ENCODE results near the gene AUH.

The AUH gene

DNA sequence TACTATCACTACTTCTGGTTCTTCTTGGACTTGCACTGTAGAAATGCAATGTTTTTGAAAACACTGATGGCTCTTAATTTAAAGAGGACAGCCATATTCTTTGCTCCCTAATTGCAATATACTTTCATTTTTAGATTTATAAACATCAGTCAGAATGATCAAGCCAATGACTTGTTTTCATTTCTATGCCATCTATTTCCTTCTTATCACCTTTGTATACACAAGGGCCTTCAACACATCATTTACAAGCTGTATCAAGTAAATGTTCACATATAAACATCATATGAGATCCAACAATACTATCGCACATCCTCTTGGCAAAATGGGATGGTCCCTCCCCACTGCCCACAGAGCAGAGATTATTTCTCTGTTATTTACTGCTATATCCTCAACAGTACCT, 24.9 kb downstream of the AUH start:
- DNase-seq: no peak

DNA sequence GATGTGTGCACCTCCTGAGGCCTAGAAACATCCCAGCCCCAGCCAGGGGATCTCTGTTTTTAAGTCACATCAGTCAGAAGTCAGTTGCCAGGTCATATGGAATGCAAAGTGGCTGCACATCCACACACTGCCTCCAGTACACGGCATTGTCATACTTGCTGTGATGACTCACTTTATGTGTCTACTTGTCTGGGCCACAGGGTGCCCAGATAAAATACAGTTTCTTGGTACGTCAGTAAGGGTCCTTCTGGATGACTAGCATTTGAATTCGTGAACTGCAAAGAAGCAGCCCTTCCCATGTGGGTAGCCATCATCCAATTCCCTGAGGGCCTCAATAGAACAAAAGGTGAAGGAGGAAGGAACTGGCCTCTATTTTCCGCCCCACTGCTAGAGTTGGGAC, 27.7 kb downstream of the AUH start:
- DNase-seq: no peak

DNA sequence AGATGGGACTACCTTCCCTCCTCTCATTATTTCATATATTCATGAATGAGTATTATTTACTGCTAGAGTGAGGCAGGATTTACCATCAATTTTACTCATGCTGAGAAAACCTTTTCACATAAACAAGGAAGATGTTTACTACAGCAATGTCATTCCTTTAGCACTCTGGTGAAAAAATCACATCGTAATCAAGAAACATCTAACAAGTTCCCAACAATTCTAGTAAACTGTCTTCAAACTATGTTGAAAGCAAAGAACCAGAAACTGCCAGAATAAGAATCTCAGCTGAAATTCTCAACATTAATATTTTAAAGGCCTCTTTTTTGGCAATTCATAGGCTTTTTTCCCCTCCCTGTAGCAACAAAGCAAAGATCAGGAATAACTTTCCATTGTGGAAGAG, 28.2 kb downstream of the AUH start:
- no peak for DNase-seq

DNA sequence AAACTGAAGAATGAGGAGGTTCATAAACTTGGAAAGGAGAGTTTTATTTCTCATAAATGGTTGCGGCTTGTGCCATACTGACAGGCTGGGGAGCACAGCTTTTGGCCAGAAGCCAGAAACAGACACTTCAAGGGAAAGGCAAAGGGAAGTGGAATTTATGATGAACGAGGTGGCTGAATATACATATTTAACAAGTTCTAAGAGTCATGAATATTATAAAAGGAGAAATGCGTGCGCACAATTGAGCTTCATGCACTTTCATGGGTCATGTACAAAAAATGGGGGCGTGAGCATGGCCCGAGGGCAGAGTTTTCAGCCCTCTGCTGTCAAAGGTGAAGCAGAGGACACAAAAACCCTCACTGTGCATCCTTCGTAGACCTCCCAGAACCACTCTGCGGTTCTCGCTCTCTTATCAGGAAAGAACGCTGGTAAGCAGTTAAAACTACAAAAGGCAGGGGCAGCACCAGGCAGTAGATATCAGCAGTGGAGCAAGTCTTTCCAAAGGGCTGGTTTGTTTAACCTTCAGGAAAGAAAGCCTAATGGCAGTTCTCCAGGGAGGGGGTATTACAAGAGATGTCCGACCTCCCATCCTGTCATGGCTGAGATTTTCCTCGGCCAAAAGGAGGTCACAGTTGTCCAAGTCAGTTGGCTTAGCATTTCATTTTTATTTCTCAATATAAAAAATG, 29.0 kb downstream of the AUH start:
- DNase-seq: no peak

DNA sequence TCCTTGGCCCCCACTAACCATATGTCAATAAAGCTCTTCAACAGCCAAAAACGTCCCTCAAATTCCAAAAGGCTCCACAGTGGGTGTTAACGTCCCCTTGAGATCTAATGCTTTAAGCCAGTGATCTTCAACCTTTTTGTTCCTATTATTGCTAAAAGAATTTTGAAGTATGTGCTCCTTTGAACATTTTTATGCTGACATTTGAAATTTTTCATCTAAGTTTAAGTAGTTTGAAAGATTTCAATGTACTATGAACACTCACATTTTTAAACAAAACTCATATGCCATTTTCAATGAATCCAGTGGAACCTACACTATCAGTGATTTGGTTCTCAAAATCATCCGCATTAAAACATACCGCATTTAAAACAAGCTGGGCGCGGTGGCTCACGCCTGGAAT, 29.9 kb downstream of the AUH start:
- no peak for DNase-seq

DNA sequence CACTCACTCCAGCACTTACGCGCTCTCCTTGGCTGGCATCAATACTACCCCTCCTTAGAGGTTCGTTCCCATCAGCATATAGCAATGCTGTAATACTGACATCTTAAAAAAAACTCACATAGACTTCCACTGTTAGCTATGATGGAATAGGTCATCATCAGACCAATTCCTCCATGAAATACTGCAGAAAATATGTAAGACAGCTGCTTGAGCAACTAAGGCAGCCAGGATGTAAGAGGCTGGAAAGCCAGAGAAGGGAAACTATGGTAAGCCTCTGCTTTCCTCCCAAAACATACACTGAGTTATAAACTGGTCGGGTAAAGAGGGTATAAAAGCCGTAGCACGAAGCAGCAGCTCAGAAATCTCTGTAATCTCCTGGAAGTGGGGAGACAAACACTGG, 33.5 kb downstream of the AUH start:
- no peak for DNase-seq

DNA sequence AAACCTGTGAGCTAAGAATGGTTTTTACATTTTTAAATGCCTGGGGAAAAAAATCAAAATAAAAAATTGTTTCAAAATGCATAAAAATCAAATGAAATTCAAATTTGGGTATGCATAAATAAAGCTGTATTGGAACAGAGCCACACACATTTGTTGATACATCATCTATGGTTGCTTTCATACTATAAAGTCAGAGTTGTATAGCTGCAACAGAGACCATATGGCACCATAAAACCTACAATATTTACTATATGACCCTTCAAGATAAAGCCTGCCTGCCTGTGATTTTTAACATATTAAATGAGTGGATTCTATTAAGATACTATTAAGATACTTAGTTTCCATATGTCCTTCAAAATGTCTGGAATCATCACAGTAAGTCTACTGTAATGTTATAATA, 40.0 kb downstream of the AUH start:
- no peak for DNase-seq

DNA sequence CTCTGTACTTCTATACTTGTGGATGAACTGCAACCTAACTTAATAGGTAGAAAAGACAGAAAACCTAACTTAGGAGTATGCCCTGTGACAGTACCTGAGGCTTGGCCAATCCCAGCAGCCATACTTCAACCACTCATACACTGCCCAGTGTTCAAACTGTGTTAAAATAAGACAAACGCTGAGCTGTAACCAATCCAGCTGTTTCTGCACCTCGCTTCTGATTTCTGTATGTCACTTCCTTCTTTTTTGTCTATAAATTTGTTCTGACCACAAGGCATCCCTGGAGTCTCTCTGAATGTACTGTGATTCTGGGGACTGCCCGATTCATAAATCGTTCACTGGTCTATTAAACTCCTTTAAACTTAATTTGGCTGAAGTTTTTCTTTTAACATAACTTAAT, 41.4 kb downstream of the AUH start:
- DNase-seq: no peak

DNA sequence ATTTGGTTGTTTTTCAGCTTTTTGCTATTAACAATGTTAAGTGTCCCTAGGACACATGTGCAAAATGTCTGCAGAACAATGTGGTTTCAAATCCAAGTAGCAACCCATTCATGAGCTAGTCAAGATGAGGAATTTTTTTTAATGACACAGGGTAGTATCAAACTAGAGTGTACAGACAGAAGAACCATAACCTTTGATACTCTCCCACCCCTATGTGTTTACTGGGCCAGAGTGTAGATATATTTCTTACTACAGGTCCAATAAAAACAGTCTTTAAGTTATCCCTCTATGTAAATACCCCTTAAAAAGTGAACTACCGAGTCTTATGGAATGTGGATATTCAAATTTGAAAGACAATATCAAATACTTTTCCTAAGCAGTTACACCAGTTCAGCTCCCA, 45.6 kb downstream of the AUH start:
- no peak for DNase-seq

DNA sequence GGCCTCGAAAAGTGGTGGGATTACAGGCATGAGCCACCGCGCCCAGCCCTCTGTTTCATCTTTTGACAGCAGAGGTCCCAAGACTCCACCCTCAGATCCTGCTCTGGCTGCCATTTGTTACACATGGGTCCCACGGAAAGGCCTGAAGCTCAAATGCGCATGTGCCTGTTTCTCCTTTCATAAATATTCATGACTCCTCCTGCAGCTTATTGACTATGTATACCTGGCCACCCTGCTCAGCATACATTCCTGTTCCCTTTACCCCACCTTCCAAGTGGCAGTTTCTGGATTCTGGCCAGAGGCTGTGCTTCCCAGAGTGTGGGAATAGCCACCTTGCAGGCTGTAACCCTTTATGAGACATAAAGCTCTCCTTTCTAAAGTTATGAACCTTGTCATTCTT, 46.5 kb downstream of the AUH start:
- no peak for DNase-seq

DNA sequence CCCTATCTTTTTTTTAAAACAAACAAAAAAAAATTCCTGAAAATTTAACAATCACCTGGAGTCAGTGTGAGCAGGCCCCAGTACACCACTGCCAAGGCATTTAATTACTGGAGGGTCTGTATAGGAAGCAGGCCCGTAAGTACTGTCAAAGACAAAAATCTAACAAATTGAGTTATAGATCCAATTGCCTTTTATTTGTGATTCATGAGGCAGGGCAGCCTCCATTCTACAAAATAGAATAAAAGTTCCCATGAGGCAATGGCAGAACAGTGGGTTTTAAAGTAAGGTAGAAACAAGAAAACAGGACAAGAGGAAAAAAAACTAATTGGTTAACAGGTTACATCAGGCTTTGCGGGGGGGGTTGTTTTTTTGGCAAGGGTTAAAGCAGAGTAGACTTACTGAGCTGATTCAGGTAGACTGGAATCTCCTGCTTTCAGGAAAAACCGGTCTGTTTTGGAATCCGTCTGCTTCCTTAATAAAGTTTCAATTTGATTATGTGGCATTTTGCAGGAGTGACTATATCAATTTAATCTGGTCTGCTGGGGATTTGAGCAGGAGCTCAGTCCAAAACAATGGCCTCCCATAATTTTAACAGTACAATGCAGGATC, 48.9 kb downstream of the AUH start:
- DNase-seq: no peak

DNA sequence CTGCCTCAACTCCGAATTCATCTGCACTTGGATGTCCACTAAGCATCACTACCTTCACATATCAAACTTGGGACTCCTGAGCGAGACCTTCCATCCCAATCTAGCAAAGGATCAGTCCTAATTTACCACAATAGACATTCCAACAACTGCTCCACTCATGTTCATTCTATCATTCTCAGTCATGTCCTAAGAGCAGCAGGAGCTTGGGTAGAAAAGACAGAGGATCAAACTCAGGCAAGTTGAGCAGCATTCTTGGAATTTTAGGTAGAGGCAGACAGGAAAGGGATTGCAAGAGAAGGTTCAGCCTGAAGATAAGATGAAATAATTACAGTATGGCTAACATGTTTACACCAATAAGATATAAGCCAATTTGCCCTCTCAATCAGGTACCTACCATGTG, 51.7 kb downstream of the AUH start:
- no peak for DNase-seq

DNA sequence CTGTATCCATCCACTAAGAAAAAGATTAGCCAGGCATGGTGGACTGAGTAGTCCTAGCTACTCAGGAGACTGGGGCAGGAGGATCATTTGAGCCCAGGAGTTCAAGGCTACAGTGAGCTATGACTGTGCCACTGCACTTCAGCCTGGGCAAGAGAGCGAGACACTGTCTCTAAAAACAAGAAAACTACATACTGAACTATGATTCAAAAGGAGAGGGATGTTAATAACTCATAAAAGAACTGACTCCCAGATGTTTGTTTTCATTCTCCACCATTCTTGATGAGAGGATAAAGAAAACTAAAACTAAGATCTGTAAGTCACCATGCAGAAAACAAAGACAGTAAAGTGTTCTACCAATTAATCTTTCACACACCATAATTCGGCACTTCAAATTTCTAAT, 53.5 kb downstream of the AUH start:
- DNase-seq: no peak

DNA sequence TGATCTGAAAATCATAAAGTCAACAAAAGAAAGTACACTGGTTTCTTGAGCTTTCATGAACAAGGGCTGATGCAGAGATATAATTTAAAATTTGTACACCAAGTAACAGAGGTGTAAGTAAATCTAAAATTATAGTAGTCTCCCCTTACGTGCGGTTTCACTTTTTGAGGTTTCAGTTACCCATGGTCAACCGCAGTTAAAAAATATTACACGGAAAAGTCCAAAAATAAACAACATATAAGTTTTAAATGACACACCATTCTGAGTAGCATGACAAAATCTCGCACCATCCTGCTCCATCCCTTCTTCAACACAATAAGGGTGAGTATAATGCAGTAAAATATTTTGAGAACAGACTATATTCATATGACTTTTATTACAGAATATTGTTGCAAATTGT, 54.4 kb downstream of the AUH start:
- no peak for DNase-seq

DNA sequence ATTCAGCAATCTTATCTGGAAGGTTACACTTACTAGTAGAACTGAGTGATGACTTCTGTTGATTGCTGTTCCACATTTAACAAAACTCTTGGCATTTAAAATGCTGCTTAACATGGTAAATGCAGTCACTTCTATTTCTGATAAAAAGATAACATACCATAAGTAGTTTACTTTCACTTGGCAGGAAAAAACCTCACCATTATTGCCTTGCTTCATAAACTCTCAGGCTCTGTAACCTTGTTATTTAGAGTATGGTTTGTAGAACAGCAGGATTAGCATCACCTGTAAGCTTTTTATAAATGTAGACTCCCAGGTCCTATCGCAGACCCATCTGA, 55.5 kb downstream of the AUH start:
- DNase-seq: no peak

DNA sequence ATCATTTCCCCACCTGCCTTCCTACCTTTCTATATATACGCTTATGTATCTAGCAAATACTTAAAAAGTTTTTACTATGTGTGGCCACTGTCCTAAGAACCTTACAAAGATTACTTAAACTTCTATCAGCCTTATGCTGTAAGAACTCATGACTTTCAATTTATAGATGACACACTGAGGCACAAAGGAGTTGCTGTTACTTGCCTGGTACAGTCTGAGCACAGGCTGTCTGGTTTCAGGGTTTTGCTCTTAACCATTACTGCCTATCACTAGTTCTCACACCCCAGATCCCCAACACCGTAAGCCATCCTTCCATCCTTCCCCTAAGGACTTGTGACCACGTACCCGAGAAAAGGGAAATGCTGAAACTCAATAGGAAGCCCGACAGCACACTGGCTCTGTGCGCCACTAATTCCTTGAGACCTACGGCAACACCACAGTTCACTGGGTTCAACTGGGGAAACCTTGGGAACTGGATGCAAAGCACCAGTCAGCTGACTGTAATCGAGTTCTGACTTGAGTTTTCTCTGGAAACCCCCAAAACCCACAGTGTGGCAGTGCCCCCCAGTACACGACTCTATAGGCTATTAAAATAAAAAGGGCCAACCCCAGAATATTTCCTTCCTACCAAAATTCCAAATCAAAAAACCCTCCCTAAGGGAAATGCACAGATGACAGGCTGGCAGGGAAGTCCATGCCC, 56.0 kb downstream of the AUH start:
- DNase-seq: no peak

DNA sequence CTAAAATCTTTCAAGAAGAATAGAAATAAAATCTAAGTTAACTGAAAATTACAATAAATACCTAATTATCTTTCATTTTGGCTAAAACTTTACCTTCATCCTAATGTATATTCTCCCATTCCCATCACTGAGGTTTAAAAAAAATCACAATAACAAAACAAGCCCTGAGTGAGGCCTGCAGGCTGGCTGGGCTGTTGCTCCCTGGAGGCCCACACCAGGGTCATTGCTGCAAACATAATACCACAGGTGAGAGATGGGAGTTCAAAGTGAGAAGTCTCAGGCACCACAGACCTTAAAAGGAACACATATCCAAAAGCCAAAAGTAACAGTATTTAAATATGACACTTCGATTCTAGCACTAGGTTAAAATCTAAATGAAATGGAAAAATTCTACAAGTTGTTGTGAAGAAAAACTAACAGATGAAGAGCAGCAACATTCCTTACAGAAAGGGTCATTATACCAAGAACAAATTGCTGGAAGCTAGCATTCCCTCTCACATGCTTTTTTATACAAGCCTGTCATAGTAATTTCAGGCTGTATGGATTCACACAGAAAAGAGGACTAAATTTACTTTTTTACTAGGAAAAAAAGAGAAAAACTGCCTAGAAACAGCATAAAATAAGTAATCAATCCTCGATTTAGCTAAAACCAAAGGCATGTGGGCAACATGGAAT, 57.8 kb downstream of the AUH start:
- no peak for DNase-seq

DNA sequence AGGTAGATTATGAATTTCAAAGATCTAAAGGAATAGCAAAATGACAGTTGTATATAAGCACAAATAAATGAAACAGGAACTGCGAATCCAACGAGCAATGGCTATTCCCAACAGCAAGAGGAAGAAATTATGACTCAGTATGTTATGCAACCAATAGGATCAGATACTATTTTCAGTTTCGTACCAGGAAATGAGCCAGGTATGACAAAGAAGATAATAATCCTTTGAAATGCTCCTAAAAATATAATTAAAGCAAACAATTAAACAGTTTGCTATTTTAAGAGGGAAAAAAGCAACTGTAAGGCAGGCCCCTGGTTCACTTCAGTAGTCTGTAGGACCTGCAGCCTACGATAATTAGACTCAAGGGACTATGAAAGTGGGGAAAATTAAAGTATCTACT, 58.9 kb downstream of the AUH start:
- DNase-seq: no peak

DNA sequence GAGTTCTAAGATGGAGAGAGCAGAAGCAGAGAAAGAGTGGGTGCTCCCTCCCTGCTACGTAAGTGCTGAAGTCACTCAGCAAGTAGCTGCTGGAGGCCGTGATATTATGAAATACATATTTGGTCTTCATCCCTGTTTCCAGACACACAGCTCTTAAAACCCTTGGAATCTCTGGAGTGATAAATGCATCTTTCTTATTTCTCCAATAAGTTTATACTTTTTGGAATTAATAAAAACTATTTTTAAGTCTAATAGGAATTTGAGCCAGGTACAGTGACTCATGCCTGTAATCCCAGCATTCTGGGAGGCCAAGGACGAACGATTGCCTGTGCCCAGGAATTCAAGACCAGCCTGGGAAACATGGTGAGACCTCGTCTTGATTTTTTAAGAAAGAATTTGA, 60.6 kb downstream of the AUH start:
- no peak for DNase-seq

DNA sequence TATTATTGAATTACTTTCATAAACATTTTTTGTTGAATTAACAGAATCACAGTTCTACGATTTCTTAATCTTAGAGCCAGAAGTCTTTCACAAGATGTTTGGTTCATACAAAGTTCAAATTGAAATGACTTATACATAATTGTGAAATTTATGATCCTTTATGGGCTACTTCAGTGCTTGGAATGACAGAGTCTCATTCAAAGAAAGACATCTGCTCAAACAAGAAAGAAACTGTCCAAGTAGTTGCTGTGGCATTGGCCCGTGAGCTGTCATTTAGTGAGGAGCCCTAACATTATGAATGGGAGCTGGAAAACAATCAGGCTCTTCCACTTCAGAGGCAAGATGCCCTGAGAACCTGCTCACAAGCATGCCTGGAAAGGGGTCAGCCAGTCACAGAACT, 63.4 kb downstream of the AUH start:
- no peak for DNase-seq

DNA sequence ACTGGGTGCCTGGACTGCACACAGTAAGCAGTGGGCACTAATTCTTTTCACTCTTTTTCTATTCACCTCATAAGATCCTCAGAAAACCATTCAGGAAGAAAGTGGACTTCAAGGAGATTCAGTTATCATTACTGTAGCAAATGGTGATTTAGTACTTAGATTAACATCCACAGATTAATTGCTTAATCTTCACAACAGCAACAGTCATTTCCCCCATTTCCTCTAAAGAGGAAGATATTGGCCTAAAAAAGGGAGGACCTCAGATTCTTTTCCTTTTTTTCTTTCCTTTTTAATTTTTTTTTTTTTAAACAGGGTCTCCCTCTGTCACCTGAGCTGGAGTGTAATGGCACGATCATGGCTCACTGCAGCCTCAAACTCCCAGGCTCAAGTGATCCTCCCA, 64.4 kb downstream of the AUH start:
- no peak for DNase-seq

DNA sequence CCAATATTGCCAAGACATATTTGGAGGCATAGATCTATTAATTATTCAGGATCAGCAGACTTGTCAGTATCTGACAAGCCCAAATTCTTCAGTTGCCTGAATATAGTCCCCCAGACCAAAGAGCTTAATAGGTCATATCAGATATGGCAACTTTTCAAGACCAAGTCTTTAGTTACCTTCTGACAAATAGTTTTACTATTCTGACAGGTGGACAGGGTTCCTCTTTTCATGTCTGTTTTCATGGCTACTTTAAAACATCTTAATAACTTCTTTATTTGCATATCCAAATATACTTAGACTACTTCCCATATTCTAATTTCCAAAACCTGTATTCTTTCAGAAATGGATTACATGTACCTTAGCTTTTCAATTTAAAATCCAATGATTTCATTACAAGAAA, 65.4 kb downstream of the AUH start:
- no peak for DNase-seq

DNA sequence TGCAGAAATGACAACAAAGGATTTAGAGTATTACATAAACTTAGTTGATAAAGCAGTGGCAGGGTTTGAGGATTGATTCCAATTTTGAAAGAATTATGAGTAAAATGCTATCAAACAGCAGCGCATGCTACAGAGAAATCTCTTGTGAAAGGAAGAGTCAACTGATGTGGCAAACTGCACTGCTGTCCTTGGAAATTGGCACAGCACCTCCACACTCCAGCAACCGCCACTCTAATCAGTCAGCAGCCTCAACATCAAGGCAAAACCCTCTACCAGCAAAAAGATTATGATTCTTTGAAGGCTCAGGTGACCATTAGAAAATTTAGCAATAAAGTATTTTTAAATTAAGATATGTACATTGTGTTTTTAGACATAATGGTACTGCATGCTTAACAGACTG, 66.4 kb downstream of the AUH start:
- DNase-seq: no peak

DNA sequence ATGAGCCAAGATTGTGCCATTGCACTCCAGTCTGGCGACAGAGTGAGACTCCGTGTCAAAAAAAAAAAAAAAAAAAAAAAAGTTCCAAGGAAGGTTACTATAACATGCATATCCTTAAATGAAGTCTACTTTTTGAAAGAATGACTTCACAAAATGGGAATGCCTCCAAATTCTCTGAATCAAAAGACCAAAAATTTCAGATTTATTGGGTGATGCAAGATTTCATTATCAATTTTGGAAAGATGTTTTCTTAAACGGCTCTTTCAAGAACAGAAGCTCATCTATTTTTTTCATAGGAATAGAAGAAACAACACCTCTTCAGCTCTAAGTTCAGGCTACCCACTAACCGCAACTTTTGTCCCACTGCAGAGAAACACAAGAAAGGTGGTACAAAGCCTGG, 69.9 kb downstream of the AUH start:
- DNase-seq: no peak
